Esophagus muscularis mucosa (tissue), 4 donors: ENCODE data around the gene NUP188. TPM values are rescaled to one million over a fixed set of nuclear protein-coding genes. Genes with fewer than 3 reads are reported as not detected.
A peak's percentile ranks its signal among the peaks of the same experiment; 100 is the strongest.

ENCODE experiments used
- DNase-seq: peaks from one replicate; pipeline ENCODE4 v3.0.0-alpha.2; 2017; ENCODE audit errors: extremely low spot score
- H3K27ac ChIP-seq, 4 donors: fragments of 200-600 bp; sonication (generic); replicated peaks in 1 of 4; 1 replicate in 3 of 4; 2 replicates in 1 of 4; pipeline ENCODE4 v1.5.1; 2016 to 2019; ENCODE audit warnings: mild to moderate bottlenecking in 1 of 4
- H3K27me3 ChIP-seq, 4 donors: fragments of 200-600 bp; sonication (generic); one replicate each; pipeline versions ENCODE4 v1.5.1 to v1.6.0; 2016 to 2019
- H3K36me3 ChIP-seq, 4 donors: fragments of 200-600 bp; sonication (generic); one replicate each; pipeline ENCODE4 v1.5.1; 2016 to 2019
- H3K4me1 ChIP-seq, 4 donors: fragments of 200-600 bp; sonication (generic); one replicate each; pipeline ENCODE4 v1.5.1; 2016 to 2019
- H3K4me3 ChIP-seq, 4 donors: fragments of 200-600 bp; sonication (generic); 1 replicate in 2 of 4; 2 replicates in 2 of 4; pipeline ENCODE4 v1.5.1; 2016 to 2019; ENCODE audit warnings: mild to moderate bottlenecking in 4 of 4, moderate library complexity in 1 of 4
- H3K9me3 ChIP-seq, 4 donors: fragments of 200-600 bp; sonication (generic); 1 replicate in 3 of 4; 2 replicates in 1 of 4; pipeline ENCODE4 v1.5.1; 2016 to 2019
- CTCF ChIP-seq, 3 experiments: fragments of 200-600 bp in 2 of 3; fragments of 450-650 bp in 1 of 3; sonication (generic) in 2 of 3; IDR thresholded peaks; one replicate each; pipeline ENCODE4 v1.5.1; 2017 to 2019; ENCODE audit warnings: antibody characterized with exemption in 3 of 3, mild to moderate bottlenecking in 2 of 3, moderate library complexity in 1 of 3
- EP300 ChIP-seq: sonication (generic); formaldehyde crosslinking; IDR thresholded peaks from one replicate; pipeline ENCODE4 v1.6.1; 2017; ENCODE audit warnings: antibody characterized with exemption
- POLR2A ChIP-seq: fragments of 450-650 bp; IDR thresholded peaks from one replicate; pipeline ENCODE4 v1.6.1; 2017; ENCODE audit warnings: antibody characterized with exemption, moderate library complexity, mild to moderate bottlenecking, low read depth
- POLR2AphosphoS5 ChIP-seq, 2 donors: sonication (generic); formaldehyde crosslinking; IDR thresholded peaks; one replicate each; pipeline ENCODE4 v1.6.1; 2017; ENCODE audit warnings: antibody characterized with exemption in 2 of 2
- WGBS: methylation state at CpG from one replicate; pipeline ENCODE4 v1.1.5; 2018; 5-methylcytosine and 5-hydroxymethylcytosine counted together
- intact Hi-C: fragments of 100-400 bp; cut with DNase I; formaldehyde crosslinking; loops from one replicate; pipeline ENCODE4 v1.15.1; 2023
- total RNA-seq, 4 donors: library from RNA; depleted of rRNA; stranded (reverse); fragments of >200 nt; gene quantifications; one replicate each; pipeline versions ENCODE4 v1.1.0 to v1.2.1, GENCODE V29; 2016

The NUP188 gene
- 10 to 100 TPM; 22.9 to 34.0 (median 29.4) TPM for total RNA-seq

- peak within 1 kb of the TSS; percentile 86 to 98 (median 92) for H3K4me3 ChIP-seq
- no peaks in the 10 kb centered on the region for H3K27me3 ChIP-seq
- DNase-seq: peak; percentile 99
- WGBS: under 1% methylated on average over 56 of the region's 86 CpGs
- peak within 1 kb of the TSS; percentile 92 to 99 (median 97) for H3K27ac ChIP-seq
- peaks cover 0 to 49% (median 34%) of the 10 kb centered on the region in 4 donors for H3K36me3 ChIP-seq
- no peaks in the 10 kb centered on the region for H3K9me3 ChIP-seq
- peaks cover 28 to 37% (median 31%) of the 10 kb centered on the region in 4 donors for H3K4me1 ChIP-seq
- no peak for TF ChIP-seq EP300
- TF ChIP-seq POLR2A: peak; percentile 74
- TF ChIP-seq POLR2AphosphoS5 (IDR thresholded peaks at IDR 0.05): peak; percentile 97 to 98
- intact Hi-C loops: no loop called here
Observed at GRCh38 chr9:128947527-128948301, at the start of gene NUP188, which contains the start of gene DOLK. Gene NUP188 (plus strand): TSS chr9:128947699. CDS start chr9:128947720, 21 bp downstream. Gene DOLK (minus strand): TSS chr9:128947603. CDS start chr9:128947303, 300 bp downstream.

GRCh38 chr9:128898382-128898781 lies 49.1 kb upstream of the NUP188 start:
- Histone ChIP-seq H3K27ac (peak overlapping the region; percentile 15 to 55 (median 30)), H3K9me3 (no peaks in the 10 kb centered on the region), H3K4me1 (peaks cover 46 to 58% (median 52%) of the 10 kb centered on the region in 4 donors), H3K4me3 (no peak overlapping the region), H3K36me3 (peaks cover 7 to 85% (median 67%) of the 10 kb centered on the region in 4 donors), H3K27me3 (no peaks in the 10 kb centered on the region)
- TF ChIP-seq CTCF (IDR thresholded peaks at IDR 0.05): no peak
- no peak for TF ChIP-seq EP300
- no peak for TF ChIP-seq POLR2AphosphoS5 (IDR thresholded peaks at IDR 0.05)
- TF ChIP-seq POLR2A: no peak
- 91% methylated on average over 5 of the region's 5 CpGs for WGBS
- intact Hi-C loops: no loop called here
- DNase-seq: no peak

GRCh38 chr9:128898845-128899565 lies 48.5 kb upstream of the NUP188 start:
- Histone ChIP-seq H3K4me3 (no peak overlapping the region), H3K36me3 (peaks cover 5 to 79% (median 62%) of the 10 kb centered on the region in 4 donors), H3K27ac (peak overlapping the region; percentile 15 to 55 (median 30)), H3K9me3 (no peaks in the 10 kb centered on the region), H3K4me1 (peaks cover 46 to 54% (median 49%) of the 10 kb centered on the region in 4 donors), H3K27me3 (no peaks in the 10 kb centered on the region)
- TF ChIP-seq POLR2A (no peak), EP300 (no peak), POLR2AphosphoS5 (IDR thresholded peaks at IDR 0.05) (no peak), CTCF (IDR thresholded peaks at IDR 0.05) (no peak)
- intact Hi-C loops: no loop called here
- no peak for DNase-seq
- WGBS: 75% methylated on average over 8 of the region's 18 CpGs

DNA sequence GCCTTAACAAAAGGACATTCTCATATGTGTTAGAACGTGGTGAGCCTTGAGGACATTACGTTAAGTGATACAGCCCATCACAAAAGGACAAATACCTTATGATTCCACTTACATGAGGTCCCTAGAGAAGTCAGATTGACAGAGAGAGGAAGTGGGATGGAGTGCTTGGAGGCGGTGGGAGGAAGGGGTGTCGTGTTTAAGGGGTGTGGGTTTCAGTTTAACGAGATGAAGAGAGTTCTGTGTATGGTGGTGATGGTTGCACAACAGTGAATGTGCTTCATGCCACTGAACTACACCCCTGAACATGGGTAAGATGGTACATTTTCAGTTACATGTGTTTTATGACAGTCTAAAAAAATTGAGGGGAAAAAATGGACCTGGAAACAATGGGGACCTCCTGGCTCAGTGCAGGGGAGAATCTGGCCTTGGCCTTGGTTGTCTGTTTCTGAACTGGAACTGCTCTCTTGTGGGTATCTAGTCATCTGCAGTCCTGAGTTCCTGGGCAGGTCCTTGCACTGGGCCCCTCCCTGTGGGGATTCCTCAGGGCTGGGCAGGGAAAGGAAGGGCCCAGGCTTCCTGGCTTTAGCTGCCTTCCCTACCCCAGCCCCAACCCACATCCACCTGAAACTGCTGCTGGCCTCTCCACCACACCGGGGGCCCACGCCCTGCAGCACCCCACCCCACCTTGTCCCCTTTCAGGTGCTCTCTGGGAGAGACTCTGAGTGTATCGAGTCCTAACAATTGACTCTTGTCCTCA lies 47.8 kb upstream of the NUP188 start:
- 61% methylated on average over 8 of the region's 8 CpGs for WGBS
- H3K4me1 ChIP-seq: peaks cover 48 to 54% (median 50%) of the 10 kb centered on the region in 4 donors
- peak overlapping the region; percentile 28 to 55 (median 34) for H3K27ac ChIP-seq
- H3K4me3 ChIP-seq: no peak overlapping the region
- H3K36me3 ChIP-seq: peaks cover 4 to 71% (median 57%) of the 10 kb centered on the region in 4 donors
- DNase-seq: no peak
- intact Hi-C loops: no loop called here
- H3K9me3 ChIP-seq: no peaks in the 10 kb centered on the region
- TF ChIP-seq CTCF (IDR thresholded peaks at IDR 0.05): no peak
- no peak for TF ChIP-seq EP300
- no peak for TF ChIP-seq POLR2AphosphoS5 (IDR thresholded peaks at IDR 0.05)
- no peak for TF ChIP-seq POLR2A
- no peaks in the 10 kb centered on the region for H3K27me3 ChIP-seq
